NCI-H1694 treated with DMSO at 0.1 percent for 48 hours (cell line): Measurements from ENCODE around the gene ADAM29.
"Not testable (repeated sequence)": the region's sequence is repeated elsewhere in the genome, so short reads cannot be mapped to it uniquely, and the experiment has no call there.

Source experiments
- DNase-seq: peaks from one replicate; lab custom pipeline; 2025; lab: John Stamatoyannopoulos, UW

Gene ADAM29

GRCh38 chr4:174918058-174918457 is at the start of gene ADAM29:
Gene ADAM29 (plus strand): TSS chr4:174918358. CDS start chr4:174975526, 57,168 bp downstream.
- no peak for DNase-seq

- DNase-seq: no peak
Observed at GRCh38 chr4:174869339-174869738, 48.8 kb upstream of the ADAM29 start.

- no peak for DNase-seq
Observed at GRCh38 chr4:174870311-174870710, 47.8 kb upstream of the ADAM29 start.

- no peak for DNase-seq
Observed at GRCh38 chr4:174871407-174871806, 46.8 kb upstream of the ADAM29 start.

- not testable (repeated sequence) for DNase-seq
Observed at GRCh38 chr4:174873146-174873545, 45.0 kb upstream of the ADAM29 start.

GRCh38 chr4:174873931-174874330 is 44.2 kb upstream of the ADAM29 start:
- DNase-seq: no peak

- no peak for DNase-seq
Observed at GRCh38 chr4:174874898-174875297, 43.3 kb upstream of the ADAM29 start.

- no peak for DNase-seq
Observed at GRCh38 chr4:174880001-174880400, 38.2 kb upstream of the ADAM29 start.

GRCh38 chr4:174882317-174882992 is 35.7 kb upstream of the ADAM29 start:
- no peak for DNase-seq

GRCh38 chr4:174907508-174907907 is 10.7 kb upstream of the ADAM29 start:
- DNase-seq: no peak

- DNase-seq: no peak
Observed at GRCh38 chr4:174910271-174910670, 7.9 kb upstream of the ADAM29 start.

GRCh38 chr4:174912919-174913543 is 5.1 kb upstream of the ADAM29 start:
- no peak for DNase-seq

- no peak for DNase-seq
Observed at GRCh38 chr4:174919886-174920423, 1.8 kb downstream of the ADAM29 start.

GRCh38 chr4:174926958-174927357 is 8.8 kb downstream of the ADAM29 start:
- DNase-seq: no peak

GRCh38 chr4:174928174-174928573 is 10.0 kb downstream of the ADAM29 start:
- no peak for DNase-seq

- DNase-seq: no peak
Observed at GRCh38 chr4:174928575-174929253, 10.6 kb downstream of the ADAM29 start.

- no peak for DNase-seq
Observed at GRCh38 chr4:174929346-174929745, 11.2 kb downstream of the ADAM29 start.

GRCh38 chr4:174930895-174931294 is 12.7 kb downstream of the ADAM29 start:
- DNase-seq: no peak

- DNase-seq: no peak
Observed at GRCh38 chr4:174933083-174933482, 14.9 kb downstream of the ADAM29 start.

GRCh38 chr4:174934360-174934759 is 16.2 kb downstream of the ADAM29 start:
- no peak for DNase-seq

- DNase-seq: no peak
Observed at GRCh38 chr4:174935607-174936006, 17.4 kb downstream of the ADAM29 start.

GRCh38 chr4:174940002-174940401 is 21.8 kb downstream of the ADAM29 start:
- DNase-seq: no peak

- no peak for DNase-seq
Observed at GRCh38 chr4:174946246-174946645, 28.1 kb downstream of the ADAM29 start.
